OCI-LY3 (cell line): ENCODE measurements around the gene NDUFA13.

Experiments
- EZH2phosphoT487 ChIP-seq: fragments of 200-600 bp; shearing (Covaris generic); IDR thresholded peaks from 2 replicates; pipeline ENCODE4 v1.6.1; 2018; ENCODE audit warnings: antibody characterized with exemption, mixed run types, low read depth
- TF ChIP-seq, protein P1 (sequence below): fragments of 200-600, 300-600 bp; sonication (generic); IDR thresholded peaks from 2 replicates; pipeline ENCODE4 v1.5.1; 2014; ENCODE audit warnings: antibody characterized with exemption, low read length, low read depth

DNA sequence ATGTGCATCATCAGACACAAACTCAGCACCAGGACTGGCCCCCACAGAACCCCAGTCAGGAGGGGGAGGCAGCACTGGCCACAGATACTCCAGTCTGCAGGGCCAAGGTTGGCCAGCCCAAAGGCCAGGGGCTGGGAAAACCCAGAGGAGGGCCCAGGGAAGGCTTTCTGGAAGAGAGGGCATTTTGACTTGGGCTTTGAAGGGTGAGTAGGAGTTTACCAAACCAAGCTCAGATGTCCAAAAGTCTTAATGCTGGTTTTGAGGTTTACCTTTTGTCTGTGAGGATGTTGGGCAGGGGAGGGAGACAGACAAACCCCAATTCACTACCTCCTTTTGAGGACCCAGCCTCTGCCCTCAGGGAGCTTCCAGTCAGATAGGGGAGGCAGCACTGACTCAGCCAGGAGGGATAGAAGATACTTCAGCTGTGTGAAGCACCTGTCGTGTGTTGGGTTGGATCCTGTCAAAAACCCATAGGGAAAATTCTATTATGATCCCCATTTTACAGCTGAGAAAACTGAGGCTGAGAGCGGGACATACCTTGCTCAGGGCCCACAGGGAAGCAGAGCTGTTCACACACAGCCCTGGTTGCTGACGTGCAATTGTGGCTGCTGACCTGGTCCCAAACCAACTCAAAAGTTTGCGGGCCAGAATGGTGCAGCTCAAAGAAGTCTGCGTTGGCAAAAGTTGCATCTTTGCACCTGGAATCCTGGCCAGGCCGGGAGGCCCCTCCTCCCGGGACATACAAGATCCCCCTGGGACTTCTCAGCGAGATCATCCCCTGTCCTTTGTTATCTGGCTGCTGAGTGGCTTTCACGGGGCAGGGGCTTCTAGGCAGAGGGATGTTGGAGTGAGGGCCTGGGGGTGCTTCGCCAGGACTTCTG, 35.2 kb downstream of the NDUFA13 start:
- TF ChIP-seq, protein P1, sequence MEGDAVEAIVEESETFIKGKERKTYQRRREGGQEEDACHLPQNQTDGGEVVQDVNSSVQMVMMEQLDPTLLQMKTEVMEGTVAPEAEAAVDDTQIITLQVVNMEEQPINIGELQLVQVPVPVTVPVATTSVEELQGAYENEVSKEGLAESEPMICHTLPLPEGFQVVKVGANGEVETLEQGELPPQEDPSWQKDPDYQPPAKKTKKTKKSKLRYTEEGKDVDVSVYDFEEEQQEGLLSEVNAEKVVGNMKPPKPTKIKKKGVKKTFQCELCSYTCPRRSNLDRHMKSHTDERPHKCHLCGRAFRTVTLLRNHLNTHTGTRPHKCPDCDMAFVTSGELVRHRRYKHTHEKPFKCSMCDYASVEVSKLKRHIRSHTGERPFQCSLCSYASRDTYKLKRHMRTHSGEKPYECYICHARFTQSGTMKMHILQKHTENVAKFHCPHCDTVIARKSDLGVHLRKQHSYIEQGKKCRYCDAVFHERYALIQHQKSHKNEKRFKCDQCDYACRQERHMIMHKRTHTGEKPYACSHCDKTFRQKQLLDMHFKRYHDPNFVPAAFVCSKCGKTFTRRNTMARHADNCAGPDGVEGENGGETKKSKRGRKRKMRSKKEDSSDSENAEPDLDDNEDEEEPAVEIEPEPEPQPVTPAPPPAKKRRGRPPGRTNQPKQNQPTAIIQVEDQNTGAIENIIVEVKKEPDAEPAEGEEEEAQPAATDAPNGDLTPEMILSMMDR, result no peak
- TF ChIP-seq EZH2phosphoT487, result no peak
